GM19035 (cell line): ENCODE results near the gene NFKB1.

ENCODE experiments used
- ATAC-seq: cut with Tn5 transposase; IDR thresholded peaks from one replicate; pipeline ENCODE4 v1.9.1; 2021; ENCODE audit not compliant: unreplicated experiment

NFKB1 gene

GRCh38 chr4:102530986-102531385, 29.8 kb downstream of the NFKB1 start:
- ATAC-seq = no peak

GRCh38 chr4:102531462-102531861, 30.3 kb downstream of the NFKB1 start:
- no peak for ATAC-seq

- ATAC-seq = no peak
Observed at GRCh38 chr4:102533348-102533747, 32.2 kb downstream of the NFKB1 start.

GRCh38 chr4:102533904-102534303, 32.7 kb downstream of the NFKB1 start:
- no peak for ATAC-seq

GRCh38 chr4:102534845-102535244, 33.7 kb downstream of the NFKB1 start:
- ATAC-seq = no peak

- ATAC-seq = peak; percentile 79
Observed at GRCh38 chr4:102535398-102536082, 34.4 kb downstream of the NFKB1 start.

- no peak for ATAC-seq
Observed at GRCh38 chr4:102536768-102537167, 35.6 kb downstream of the NFKB1 start.

GRCh38 chr4:102537269-102537668, 36.1 kb downstream of the NFKB1 start:
- ATAC-seq = no peak

GRCh38 chr4:102541697-102542096, 40.5 kb downstream of the NFKB1 start:
- no peak for ATAC-seq

- peak; percentile 79 for ATAC-seq
Observed at GRCh38 chr4:102543030-102543928, 42.1 kb downstream of the NFKB1 start.

- peak; percentile 39 for ATAC-seq
Observed at GRCh38 chr4:102546635-102547034, 45.5 kb downstream of the NFKB1 start.

- ATAC-seq = no peak
Observed at GRCh38 chr4:102547973-102548372, 46.8 kb downstream of the NFKB1 start.

- no peak for ATAC-seq
Observed at GRCh38 chr4:102551958-102552565, 50.9 kb downstream of the NFKB1 start.

GRCh38 chr4:102552781-102553180, 51.6 kb downstream of the NFKB1 start:
- ATAC-seq = no peak

- no peak for ATAC-seq
Observed at GRCh38 chr4:102553982-102554381, 52.8 kb downstream of the NFKB1 start.

GRCh38 chr4:102554482-102554881, 53.3 kb downstream of the NFKB1 start:
- ATAC-seq = no peak

GRCh38 chr4:102554992-102555391, 53.8 kb downstream of the NFKB1 start:
- ATAC-seq = no peak

- ATAC-seq = no peak
Observed at GRCh38 chr4:102557636-102558035, 56.5 kb downstream of the NFKB1 start.

GRCh38 chr4:102560115-102560514, 59.0 kb downstream of the NFKB1 start:
- ATAC-seq = no peak

- no peak for ATAC-seq
Observed at GRCh38 chr4:102560571-102561341, 59.6 kb downstream of the NFKB1 start.

GRCh38 chr4:102563000-102563399, 61.8 kb downstream of the NFKB1 start:
- ATAC-seq = no peak
